AG04449 (cell line): ENCODE measurements around the gene LRMDA.

Experiments used
- CTCF ChIA-PET: fragments of 350-600 bp; formaldehyde crosslinking; extraction: SDS; loops from one replicate; lab custom pipeline; 2021; ENCODE audit warnings: antibody characterized with exemption; lab: Yijun Ruan, JAX
- POLR2A ChIA-PET: fragments of 400-600, 350-600 bp; formaldehyde crosslinking; extraction: SDS; loops from one replicate; lab custom pipeline; 2020; ENCODE audit warnings: antibody characterized with exemption, inconsistent platforms; lab: Yijun Ruan, JAX
- DNase-seq: peaks from one replicate; pipeline ENCODE4 v3.0.0-alpha.2; 2010; ENCODE audit warnings: low read depth, low spot score
- H3K4me3 ChIP-seq: 2 replicates; pipeline ENCODE4 v1.5.1; 2011; ENCODE audit warnings: low read depth, mild to moderate bottlenecking, control low read depth, low read length
- CTCF ChIP-seq: IDR thresholded peaks from one replicate; pipeline ENCODE4 v1.5.1; 2011; ENCODE audit warnings: mild to moderate bottlenecking, moderate library complexity, low read length, control low read depth, inconsistent platforms; ENCODE audit not compliant: insufficient read depth; ENCODE audit errors: missing control alignments

The LRMDA gene

DNA sequence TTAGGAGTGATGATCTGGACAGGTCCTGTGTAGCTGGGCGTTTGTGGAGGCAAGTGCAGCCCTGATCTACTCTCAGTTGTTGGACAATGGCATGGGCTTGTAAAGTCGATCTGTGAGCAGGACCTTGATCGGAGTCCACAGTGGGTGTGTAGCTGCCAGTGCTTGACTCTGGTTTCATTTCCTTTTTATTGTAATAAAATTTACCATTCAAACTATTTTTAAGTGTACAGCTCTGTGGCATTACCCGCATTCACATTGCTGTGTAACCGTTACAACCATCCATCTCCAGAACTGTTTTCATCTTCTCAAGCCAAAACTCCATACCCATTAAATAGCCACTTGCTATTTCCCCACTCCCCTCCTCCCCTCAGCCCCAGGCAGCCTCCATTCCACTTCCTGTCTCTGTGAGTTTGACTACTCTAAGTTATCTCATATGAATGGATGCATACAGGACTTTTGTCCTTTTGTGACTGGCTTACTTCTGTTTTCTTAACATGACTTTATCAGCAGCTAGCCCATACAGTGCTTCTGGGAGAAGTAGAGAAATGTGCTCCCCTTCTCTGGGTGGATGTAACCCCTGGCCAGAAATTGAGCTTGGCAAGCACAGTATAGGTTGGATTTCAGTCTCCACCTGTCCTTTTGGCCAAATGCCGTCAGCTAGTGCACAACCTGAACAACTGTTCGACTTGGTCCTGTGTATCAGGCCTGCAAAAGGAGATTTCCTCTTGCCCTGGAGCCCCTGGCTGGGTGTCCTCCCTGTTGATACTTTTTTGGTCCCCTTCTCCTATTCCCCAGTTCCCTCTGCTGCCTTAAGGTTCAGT lies 180.0 kb downstream of the LRMDA start:
- no peak for TF ChIP-seq CTCF
- CTCF ChIA-PET, result no interaction called here
- no peak overlapping the region for H3K4me3 ChIP-seq
- POLR2A ChIA-PET, result interaction anchor here (0.5 kb wide), 2 partner anchors 9 to 209 kb away, joined by 3 to 6 read pairs; no protein-coding TSS in a partner anchor
- DNase-seq, result no peak

- no peak overlapping the region for H3K4me3 ChIP-seq
- CTCF ChIA-PET, result no interaction called here
- POLR2A ChIA-PET, result interaction anchor here (0.5 kb wide), 1 partner anchor 210 kb away, joined by 3 read pairs; no protein-coding TSS in a partner anchor
- no peak for DNase-seq
- TF ChIP-seq CTCF, result no peak
These were observed 180.6 kb downstream of the LRMDA start for GRCh38 chr10:75611993-75612372.

DNA sequence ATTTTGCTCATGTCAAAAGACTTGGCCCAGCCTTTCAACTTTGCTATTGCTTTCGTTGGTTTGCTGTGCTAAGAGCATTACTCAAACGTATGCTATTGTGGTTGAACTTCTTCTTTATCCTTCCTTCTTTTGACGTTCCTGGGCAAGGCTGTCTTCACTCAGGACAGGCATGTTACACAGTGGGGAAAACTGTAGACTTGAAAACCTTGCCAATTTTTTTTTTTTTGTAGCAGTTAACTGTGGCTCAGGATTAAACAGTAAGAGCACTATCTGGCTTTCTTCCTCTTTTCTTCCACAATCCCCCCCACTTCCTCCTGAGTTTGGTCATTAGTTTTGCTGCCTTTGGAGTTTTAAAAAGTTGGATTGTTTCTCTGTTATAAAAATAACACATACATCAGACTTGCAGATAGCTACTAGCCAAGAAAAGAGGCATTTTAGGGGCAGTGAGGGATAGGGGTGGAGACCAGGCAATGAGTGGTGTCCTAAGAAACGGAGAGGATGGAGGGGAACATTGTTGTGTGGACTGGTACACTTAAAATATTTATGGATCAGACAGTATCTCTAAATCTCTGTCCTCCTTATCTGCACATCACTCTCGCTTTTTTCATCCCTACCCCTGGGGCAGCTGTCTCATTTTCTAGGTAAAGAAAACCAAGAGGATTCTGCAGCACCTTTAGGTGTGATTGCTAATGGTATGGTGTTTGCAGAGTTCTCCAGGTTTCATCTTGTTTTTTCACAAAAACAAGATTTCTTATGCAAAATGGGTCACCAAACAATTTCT lies 181.7 kb downstream of the LRMDA start:
- no peak overlapping the region for H3K4me3 ChIP-seq
- no peak for DNase-seq
- no peak for TF ChIP-seq CTCF
- ChIA-PET CTCF (no interaction called here), POLR2A (no interaction called here)

DNA sequence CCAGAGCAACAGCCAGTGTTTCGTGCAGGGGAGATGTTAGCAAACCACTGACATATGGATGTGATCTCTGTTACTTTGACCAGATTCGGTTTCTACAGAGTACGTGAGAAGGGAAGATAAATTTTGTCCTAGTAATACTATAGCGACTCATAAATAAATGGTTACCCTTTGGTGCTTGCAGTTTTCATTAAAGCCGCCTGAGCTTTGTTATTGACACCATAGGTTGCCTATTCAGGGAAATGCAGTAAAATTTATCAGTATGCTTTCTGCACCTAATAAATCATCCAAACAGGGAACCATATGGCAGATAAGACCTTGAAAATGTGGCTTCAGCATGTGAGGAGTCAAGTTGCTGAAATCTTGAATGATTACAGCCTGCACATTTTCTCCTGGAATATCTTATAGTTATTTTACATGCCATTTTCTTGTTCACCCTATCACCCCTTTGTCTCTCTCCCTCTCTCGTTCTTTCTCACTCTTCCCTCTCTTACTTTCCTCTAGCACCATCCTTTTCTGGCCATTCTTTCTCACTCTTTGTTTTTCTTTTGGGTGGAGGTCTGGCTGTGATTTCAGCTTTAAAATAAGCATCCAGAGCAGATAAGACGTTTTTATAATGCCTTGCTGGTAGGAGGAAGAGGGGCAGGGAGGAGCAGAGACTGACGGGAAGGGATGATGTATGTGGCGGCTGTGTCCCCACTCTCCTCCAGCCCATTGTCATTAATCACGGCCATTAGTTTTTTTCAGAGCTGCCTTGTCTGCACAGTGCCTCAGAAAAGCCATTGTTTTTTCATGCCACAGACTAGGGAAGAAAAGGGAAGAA lies 182.5 kb downstream of the LRMDA start:
- TF ChIP-seq CTCF, result no peak
- DNase-seq, result no peak
- ChIA-PET POLR2A (no interaction called here), CTCF (no interaction called here)
- H3K4me3 ChIP-seq, result no peak overlapping the region

DNA sequence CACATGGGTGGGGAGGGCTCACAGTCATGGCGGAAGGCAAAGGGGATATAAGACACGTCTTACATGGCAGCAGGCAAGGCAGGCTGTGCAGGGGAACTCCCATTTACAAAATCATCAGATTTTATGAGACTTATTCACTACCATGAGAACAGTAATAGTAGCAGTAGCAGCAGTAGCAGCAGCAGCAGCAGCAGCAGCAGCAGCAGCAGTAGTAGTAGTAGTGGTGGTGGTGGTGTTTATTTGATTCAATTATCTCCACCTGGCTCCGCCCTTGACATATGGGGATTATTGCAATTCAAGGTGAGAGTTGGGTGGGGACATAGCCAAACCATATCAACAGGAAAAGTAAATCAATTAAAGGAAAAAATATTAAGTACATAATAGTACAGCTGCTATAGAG lies 184.7 kb downstream of the LRMDA start:
- DNase-seq, result no peak
- H3K4me3 ChIP-seq, result no peak overlapping the region
- TF ChIP-seq CTCF, result no peak
- POLR2A ChIA-PET, result no interaction called here
- CTCF ChIA-PET, result no interaction called here
